MM.1S (cell line): ENCODE data around the gene CEP164.

Experiments used
- DNase-seq: peaks from one replicate; pipeline ENCODE4 v3.0.0-alpha.2; 2015
- H2AFZ ChIP-seq: fragments of 300-600 bp; sonication (generic); 2 replicates; pipeline ENCODE4 v1.6.0; 2016; ENCODE audit warnings: antibody characterized with exemption, low read length
- H3F3A ChIP-seq: fragments of 300-600 bp; sonication (generic); 2 replicates; pipeline ENCODE4 v1.6.1; 2016; ENCODE audit warnings: mild to moderate bottlenecking, antibody characterized with exemption, low read length, moderate library complexity, mixed read lengths; ENCODE audit not compliant: insufficient read depth
- H3K27ac ChIP-seq: fragments of 300-600 bp; sonication (generic); 2 replicates; pipeline ENCODE4 v1.5.1; 2016; ENCODE audit warnings: mild to moderate bottlenecking, low read length
- H3K27me3 ChIP-seq: fragments of 300-600 bp; sonication (generic); replicated peaks from 2 replicates; pipeline ENCODE4 v1.6.0; 2016; ENCODE audit warnings: low read length; ENCODE audit not compliant: insufficient read depth
- H3K36me3 ChIP-seq: fragments of 300-600 bp; sonication (generic); replicated peaks from 2 replicates; pipeline ENCODE4 v1.6.1; 2016; ENCODE audit warnings: mild to moderate bottlenecking, low read length, mixed read lengths; ENCODE audit not compliant: insufficient read depth
- H3K4me1 ChIP-seq: fragments of 300-600 bp; sonication (generic); 2 replicates; pipeline ENCODE4 v1.6.1; 2016; ENCODE audit warnings: low read length, mixed read lengths
- H3K4me2 ChIP-seq: fragments of 300-600 bp; sonication (generic); 2 replicates; pipeline ENCODE4 v1.6.0; 2016; ENCODE audit warnings: low read depth, low read length
- H3K4me3 ChIP-seq: fragments of 300-600 bp; sonication (generic); 2 replicates; pipeline ENCODE4 v1.5.1; 2016; ENCODE audit warnings: low read length, mixed read lengths
- H3K79me2 ChIP-seq: fragments of 300-600 bp; sonication (generic); 2 replicates; pipeline ENCODE4 v1.6.1; 2016; ENCODE audit warnings: mixed run types, low read length, mixed read lengths
- H3K9ac ChIP-seq: fragments of 300-600 bp; sonication (generic); 2 replicates; pipeline ENCODE4 v1.6.1; 2016; ENCODE audit warnings: low read length, mixed read lengths
- H3K9me2 ChIP-seq: fragments of 300-600 bp; sonication (generic); replicated peaks from 2 replicates; pipeline ENCODE4 v1.6.1; 2016; ENCODE audit warnings: mild to moderate bottlenecking, low read length, mixed read lengths; ENCODE audit not compliant: insufficient read depth
- H3K9me3 ChIP-seq: fragments of 300-600 bp; sonication (generic); replicated peaks from 2 replicates; pipeline ENCODE4 v1.6.1; 2016; ENCODE audit warnings: mild to moderate bottlenecking, low read length, mixed read lengths; ENCODE audit not compliant: insufficient read depth
- H4K20me1 ChIP-seq: fragments of 300-600 bp; sonication (generic); 2 replicates; pipeline ENCODE4 v1.6.1; 2016; ENCODE audit warnings: mild to moderate bottlenecking, low read length, moderate library complexity, mixed read lengths; ENCODE audit not compliant: insufficient read depth
- CTCF ChIP-seq: fragments of 300-600 bp; sonication (generic); IDR thresholded peaks from 2 replicates; pipeline ENCODE4 v1.5.1; 2016; ENCODE audit warnings: antibody characterized with exemption, low read length, mixed read lengths
- EZH2 ChIP-seq: fragments of 300-600 bp; sonication (generic); optimal IDR thresholded peaks from 2 replicates; pipeline ENCODE3; 2017; ENCODE audit warnings: low read depth, mild to moderate bottlenecking, antibody characterized with exemption, low read length, mixed read lengths
- EZH2phosphoT487 ChIP-seq: fragments of 300-600 bp; sonication (generic); IDR thresholded peaks from 2 replicates; pipeline ENCODE4 v1.6.1; 2018; ENCODE audit warnings: antibody characterized with exemption, low read length

Gene CEP164

GRCh38 chr11:117439256-117439655 is 111.6 kb downstream of the CEP164 start:
- H3F3A ChIP-seq: no peaks in the 10 kb centered on the region
- H3K9me3 ChIP-seq: no peaks in the 10 kb centered on the region
- no peak for DNase-seq
- H3K4me1 ChIP-seq: no peaks in the 10 kb centered on the region
- H2AFZ ChIP-seq: no peak overlapping the region
- no peaks in the 10 kb centered on the region for H3K79me2 ChIP-seq
- H3K36me3 ChIP-seq: no peaks in the 10 kb centered on the region
- no peak overlapping the region for H3K27ac ChIP-seq
- TF ChIP-seq CTCF (no peak), EZH2 (no peak), EZH2phosphoT487 (no peak)
- no peak overlapping the region for H3K4me3 ChIP-seq
- H3K4me2 ChIP-seq: no peak overlapping the region
- H3K9me2 ChIP-seq: no peaks in the 10 kb centered on the region
- peaks cover 73% of the 10 kb centered on the region for H3K27me3 ChIP-seq
- no peak overlapping the region for H3K9ac ChIP-seq
- H4K20me1 ChIP-seq: no peaks in the 10 kb centered on the region

- Histone ChIP-seq H3F3A (no peaks in the 10 kb centered on the region), H4K20me1 (no peaks in the 10 kb centered on the region), H3K36me3 (no peaks in the 10 kb centered on the region), H3K9me3 (no peaks in the 10 kb centered on the region), H3K27me3 (peaks cover 83% of the 10 kb centered on the region), H3K9ac (no peak overlapping the region), H3K4me2 (no peak overlapping the region), H3K79me2 (no peaks in the 10 kb centered on the region), H3K4me3 (no peak overlapping the region), H3K27ac (no peak overlapping the region), H3K9me2 (no peaks in the 10 kb centered on the region), H2AFZ (no peak overlapping the region), H3K4me1 (no peaks in the 10 kb centered on the region)
- no peak for DNase-seq
- TF ChIP-seq CTCF: no peak
- no peak for TF ChIP-seq EZH2phosphoT487
- no peak for TF ChIP-seq EZH2
These were observed 112.6 kb downstream of the CEP164 start for GRCh38 chr11:117440258-117440657.

- Histone ChIP-seq H4K20me1 (no peaks in the 10 kb centered on the region), H3K9me2 (no peaks in the 10 kb centered on the region), H3K36me3 (no peaks in the 10 kb centered on the region), H3K9ac (no peak overlapping the region), H3K9me3 (no peaks in the 10 kb centered on the region), H2AFZ (no peak overlapping the region), H3K4me2 (no peak overlapping the region), H3K4me3 (no peak overlapping the region), H3F3A (no peaks in the 10 kb centered on the region), H3K79me2 (no peaks in the 10 kb centered on the region), H3K27me3 (peaks cover 88% of the 10 kb centered on the region), H3K4me1 (no peaks in the 10 kb centered on the region), H3K27ac (no peak overlapping the region)
- DNase-seq: no peak
- no peak for TF ChIP-seq EZH2
- TF ChIP-seq EZH2phosphoT487: no peak
- no peak for TF ChIP-seq CTCF
These were observed 113.7 kb downstream of the CEP164 start for GRCh38 chr11:117441146-117441975.
